ENCODE data around the gene JAG1. TPM values are rescaled to one million over a fixed set of nuclear protein-coding genes. Genes with fewer than 3 reads are reported as not detected.

Gene JAG1
- total RNA-seq, 2 donors from 2014 or later = 6.8 to 19.7 TPM

- H3K27ac ChIP-seq (ENCODE audit: low read depth, low read length) = peak overlapping the region; percentile 70
- H3K4me3 Mint-ChIP-seq = no peak overlapping the region
Observed at GRCh38 chr20:10655720-10656669, 17.8 kb downstream of the JAG1 start.

GRCh38 chr20:10654630-10655029 lies 19.2 kb downstream of the JAG1 start:
- Mint-ChIP-seq H3K27ac (no peak overlapping the region), H3K27me3 (ENCODE audit: insufficient read depth) (peaks cover 79% of the 10 kb centered on the region), H3K4me1 (peaks cover 46% of the 10 kb centered on the region), H3K9me3 (peaks cover 5% of the 10 kb centered on the region), H3K36me3 (ENCODE audit: low read depth) (peaks cover 61% of the 10 kb centered on the region), H3K4me3 (no peak overlapping the region)
- Histone ChIP-seq H3K9ac (ENCODE audit: extremely low read depth, low read length, poor library complexity, severe bottlenecking) (no peak overlapping the region), H3K27ac (ENCODE audit: low read depth, low read length) (peak overlapping the region; percentile 70), H3K36me3 (ENCODE audit: control insufficient read depth, insufficient read depth, low read length) (no peaks in the 10 kb centered on the region), H3K4me1 (ENCODE audit: control insufficient read depth, insufficient read depth, low read length) (no peaks in the 10 kb centered on the region), H3K9me3 (ENCODE audit: control insufficient read depth, low read length) (no peaks in the 10 kb centered on the region), H3K27me3 (ENCODE audit: control insufficient read depth, insufficient read depth, low read length, poor library complexity, severe bottlenecking) (peaks cover 85% of the 10 kb centered on the region), H3K4me3 (ENCODE audit: low read length) (no peak overlapping the region)
- TF ChIP-seq CTCF (conservative IDR thresholded peaks at IDR 0.05) = no peak
- 58 to 63% methylated on average over 3 to 7 of the region's 7 CpGs for WGBS, 2 experiments (ENCODE audit: insufficient coverage in 1 of 2, insufficient read length in 1 of 2)
- DNase-seq = peak; percentile 84

More at GRCh38 chr20:10655720-10656669, 17.8 kb downstream of the JAG1 start:
- H3K9me3 Mint-ChIP-seq = peaks cover 5% of the 10 kb centered on the region
- Histone ChIP-seq H3K4me3 (ENCODE audit: low read length) (no peak overlapping the region), H3K9ac (ENCODE audit: extremely low read depth, low read length, poor library complexity, severe bottlenecking) (no peak overlapping the region), H3K36me3 (ENCODE audit: control insufficient read depth, insufficient read depth, low read length) (no peaks in the 10 kb centered on the region), H3K4me1 (ENCODE audit: control insufficient read depth, insufficient read depth, low read length) (peaks cover 4% of the 10 kb centered on the region), H3K9me3 (ENCODE audit: control insufficient read depth, low read length) (no peaks in the 10 kb centered on the region), H3K27me3 (ENCODE audit: control insufficient read depth, insufficient read depth, low read length, poor library complexity, severe bottlenecking) (peaks cover 81% of the 10 kb centered on the region)
- no peak for TF ChIP-seq CTCF (conservative IDR thresholded peaks at IDR 0.05)
- WGBS, 2 experiments (ENCODE audit: insufficient coverage in 1 of 2, insufficient read length in 1 of 2) = 85 to 90% methylated on average over 9 to 13 of the region's 15 CpGs
- no peak overlapping the region for H3K27ac Mint-ChIP-seq
- DNase-seq = no peak
- peaks cover 57% of the 10 kb centered on the region for H3K36me3 Mint-ChIP-seq (ENCODE audit: low read depth)
- H3K4me1 Mint-ChIP-seq = peaks cover 48% of the 10 kb centered on the region
- H3K27me3 Mint-ChIP-seq (ENCODE audit: insufficient read depth) = peaks cover 77% of the 10 kb centered on the region

DNA sequence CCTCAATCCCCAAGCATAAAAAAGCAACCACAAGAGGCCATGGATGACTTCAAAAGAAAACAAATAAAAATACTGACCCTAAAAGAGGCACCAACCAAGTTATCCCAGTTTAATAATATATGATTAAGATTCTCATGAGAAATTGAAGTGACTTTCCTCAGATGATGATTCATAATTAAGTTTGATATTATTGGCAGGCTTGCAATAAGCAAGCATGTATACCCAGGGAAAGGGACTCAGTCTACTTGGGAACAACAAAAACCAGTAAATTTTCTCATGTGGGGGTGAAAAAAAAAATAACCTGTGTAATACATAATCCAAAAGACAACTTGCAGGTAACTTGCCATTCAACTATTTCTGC lies 19.6 kb downstream of the JAG1 start:
- peaks cover 89% of the 10 kb centered on the region for H3K27me3 ChIP-seq (ENCODE audit: control insufficient read depth, insufficient read depth, low read length, poor library complexity, severe bottlenecking)
- no peak overlapping the region for H3K4me3 Mint-ChIP-seq
- peaks cover 5% of the 10 kb centered on the region for H3K9me3 Mint-ChIP-seq
- H3K27ac Mint-ChIP-seq = no peak overlapping the region
- peaks cover 61% of the 10 kb centered on the region for H3K36me3 Mint-ChIP-seq (ENCODE audit: low read depth)
- TF ChIP-seq CTCF (conservative IDR thresholded peaks at IDR 0.05) = no peak
- DNase-seq = no peak
- H3K4me1 ChIP-seq (ENCODE audit: control insufficient read depth, insufficient read depth, low read length) = no peaks in the 10 kb centered on the region
- H3K27ac ChIP-seq (ENCODE audit: low read depth, low read length) = peak overlapping the region; percentile 70
- H3K27me3 Mint-ChIP-seq (ENCODE audit: insufficient read depth) = peaks cover 83% of the 10 kb centered on the region
- H3K9ac ChIP-seq (ENCODE audit: extremely low read depth, low read length, poor library complexity, severe bottlenecking) = no peak overlapping the region
- no peaks in the 10 kb centered on the region for H3K36me3 ChIP-seq (ENCODE audit: control insufficient read depth, insufficient read depth, low read length)
- H3K4me1 Mint-ChIP-seq = peaks cover 50% of the 10 kb centered on the region
- no peaks in the 10 kb centered on the region for H3K9me3 ChIP-seq (ENCODE audit: control insufficient read depth, low read length)
- no peak overlapping the region for H3K4me3 ChIP-seq (ENCODE audit: low read length)
